ENCODE data around the gene SETD1A. TPM values are rescaled to one million over a fixed set of nuclear protein-coding genes. Genes with fewer than 3 reads are reported as not detected.

Gene SETD1A
- total and polyA plus RNA-seq, 9 of the 15 experiments (the other 6 are each of a cell fraction or from before 2014, with no cell fraction given): 0.08 to 36.0 (median 4.2) TPM

DNA sequence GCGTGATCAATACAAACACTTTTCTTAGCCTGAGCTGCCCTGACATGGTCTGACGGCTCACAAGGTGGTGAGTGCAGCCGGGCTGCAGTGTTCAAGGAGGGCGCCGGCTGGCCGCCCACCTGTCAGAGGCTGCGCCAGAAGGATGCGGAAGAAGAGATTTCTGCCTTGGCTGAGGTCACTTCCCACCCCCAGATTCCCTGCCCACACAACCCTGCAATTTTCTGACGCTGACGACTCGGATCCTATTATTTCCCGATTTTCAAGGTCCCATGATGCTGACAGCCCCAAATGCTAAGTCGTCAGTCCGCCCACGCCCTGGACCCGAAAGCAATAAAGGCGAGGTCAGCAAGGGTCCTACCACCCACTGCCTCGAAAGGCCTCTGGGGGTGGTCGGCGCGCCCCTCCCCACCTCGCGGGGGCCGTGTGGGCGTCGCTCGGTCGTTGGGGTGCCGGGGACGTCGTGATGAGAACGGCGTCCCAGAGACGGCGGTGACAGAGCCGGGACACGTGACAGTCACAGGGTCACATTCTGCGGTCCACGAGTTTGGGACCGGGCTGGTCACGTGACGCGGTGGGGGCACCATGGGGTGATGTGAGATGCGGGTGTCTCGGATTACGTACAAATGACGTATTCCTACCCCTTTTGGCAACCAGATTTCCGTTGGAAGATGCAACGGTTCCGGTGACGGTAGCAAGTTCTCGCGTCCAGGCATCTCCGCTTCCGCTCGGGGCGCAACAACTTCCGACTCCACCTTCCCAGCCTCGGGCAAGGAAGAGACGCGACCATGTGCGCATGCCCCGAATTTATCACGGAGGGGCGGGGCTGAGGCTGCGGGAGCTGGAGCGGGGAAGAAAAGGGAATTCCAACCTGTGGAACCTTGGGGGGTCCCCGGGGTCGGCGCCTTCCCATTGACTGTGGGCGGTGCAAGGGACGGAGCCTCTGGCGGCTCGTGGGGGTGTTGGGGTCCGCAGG is 75.5 kb downstream of the SETD1A start, which contains the start of gene STX4 (continued):
- TF ChIP-seq XRCC4 (IDR thresholded peaks at IDR 0.05; ENCODE audit: extremely low read depth, insufficient read depth, insufficient read length): no peak
- TF ChIP-seq FOXJ2 (tag; IDR thresholded peaks at IDR 0.05): 0 out of 2 replicates have a peak, but pooled peaks have one; percentile 51
- peak; percentile 77; the same call in 1 of the 2 replicates for TF ChIP-seq AFF4 (CRISPR knock-in tag; IDR thresholded peaks at IDR 0.05)
- TF ChIP-seq ZNF3 (CRISPR knock-in tag; IDR thresholded peaks at IDR 0.05): no peak
- no peak for TF ChIP-seq TGIF2 (CRISPR knock-in tag; IDR thresholded peaks at IDR 0.05)
- 0 out of 2 replicates have a peak, but pooled peaks have one; percentile 11 for TF ChIP-seq SMC3 (conservative IDR thresholded peaks at IDR 0.05; ENCODE audit: insufficient read depth, low read depth, low read length)
- TF ChIP-seq ZNF449 (CRISPR knock-in tag; IDR thresholded peaks at IDR 0.05): 0 out of 2 replicates have a peak, but pooled peaks have one; percentile 35
- no peak for TF ChIP-seq ZKSCAN1 (IDR thresholded peaks at IDR 0.05; ENCODE audit: low read depth, low read length)
- no peak for TF ChIP-seq ZNF184 (CRISPR knock-in tag; IDR thresholded peaks at IDR 0.05)
- TF ChIP-seq, protein P1, sequence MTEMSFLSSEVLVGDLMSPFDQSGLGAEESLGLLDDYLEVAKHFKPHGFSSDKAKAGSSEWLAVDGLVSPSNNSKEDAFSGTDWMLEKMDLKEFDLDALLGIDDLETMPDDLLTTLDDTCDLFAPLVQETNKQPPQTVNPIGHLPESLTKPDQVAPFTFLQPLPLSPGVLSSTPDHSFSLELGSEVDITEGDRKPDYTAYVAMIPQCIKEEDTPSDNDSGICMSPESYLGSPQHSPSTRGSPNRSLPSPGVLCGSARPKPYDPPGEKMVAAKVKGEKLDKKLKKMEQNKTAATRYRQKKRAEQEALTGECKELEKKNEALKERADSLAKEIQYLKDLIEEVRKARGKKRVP (CRISPR knock-in tag; IDR thresholded peaks at IDR 0.05): no peak
- TF ChIP-seq ZNF57 (CRISPR knock-in tag; IDR thresholded peaks at IDR 0.05): no peak
- TF ChIP-seq E2F8 (IDR thresholded peaks at IDR 0.05; ENCODE audit: low read depth, partially characterized antibody): peak; percentile 94
- TF ChIP-seq PHF20 (IDR thresholded peaks at IDR 0.05; ENCODE audit: partially characterized antibody): peak; percentile 40
- peak; percentile 36; the same call in 1 of the 2 replicates for TF ChIP-seq NFE2 (IDR thresholded peaks at IDR 0.05; ENCODE audit: low read depth)
- peak; percentile 64 for TF ChIP-seq CBX1 (IDR thresholded peaks at IDR 0.05; ENCODE audit: low read depth)
- TF ChIP-seq ZBTB1 (CRISPR knock-in tag; IDR thresholded peaks at IDR 0.05; ENCODE audit: borderline replicate concordance, low read depth): no peak
- TF ChIP-seq PURB (CRISPR knock-in tag; IDR thresholded peaks at IDR 0.05; ENCODE audit: low read depth): no peak
